Neural crest cell (in vitro differentiated cells): ENCODE results near the gene SHISAL1. TPM values are rescaled to one million over a fixed set of nuclear protein-coding genes. Genes with fewer than 3 reads are reported as not detected.

ENCODE experiments used
- DNase-seq: peaks from one replicate; pipeline ENCODE4 v3.0.0; 2021; ENCODE audit warnings: low read depth, mixed read lengths, low spot score
- H3K27ac Mint-ChIP-seq: one replicate; pipeline ENCODE4 v1.8.0; 2021; ENCODE audit warnings: mild to moderate bottlenecking, mixed read lengths; ENCODE audit not compliant: unreplicated experiment
- H3K27me3 Mint-ChIP-seq: 2 replicates; pipeline ENCODE4 v1.8.0; 2021; ENCODE audit warnings: low read depth, mild to moderate bottlenecking, mixed read lengths
- H3K36me3 Mint-ChIP-seq: 2 replicates; pipeline ENCODE4 v1.8.0; 2021; ENCODE audit warnings: low read depth, mild to moderate bottlenecking, mixed read lengths
- H3K4me1 Mint-ChIP-seq: 2 replicates; pipeline ENCODE4 v1.8.0; 2021; ENCODE audit warnings: mixed read lengths
- H3K4me3 Mint-ChIP-seq: one replicate; pipeline ENCODE4 v1.8.0; 2021; ENCODE audit warnings: mild to moderate bottlenecking, mixed read lengths
- H3K9me3 Mint-ChIP-seq: 2 replicates; pipeline ENCODE4 v1.8.0; 2021; ENCODE audit warnings: mixed read lengths
- total RNA-seq: library from RNA; stranded (reverse); gene quantifications from 2 replicates; pipeline ENCODE4 v1.2.1, GENCODE V29; 2021
- TF ChIP-seq, protein P1 (sequence below): fragments of 200-600 bp; sonication (generic); conservative IDR thresholded peaks from 2 replicates; pipeline ENCODE4 v1.5.0; 2021; ENCODE audit warnings: antibody characterized with exemption, mild to moderate bottlenecking

The SHISAL1 gene
- total RNA-seq, 1 donor from 2014 or later: 4.2 TPM

DNA sequence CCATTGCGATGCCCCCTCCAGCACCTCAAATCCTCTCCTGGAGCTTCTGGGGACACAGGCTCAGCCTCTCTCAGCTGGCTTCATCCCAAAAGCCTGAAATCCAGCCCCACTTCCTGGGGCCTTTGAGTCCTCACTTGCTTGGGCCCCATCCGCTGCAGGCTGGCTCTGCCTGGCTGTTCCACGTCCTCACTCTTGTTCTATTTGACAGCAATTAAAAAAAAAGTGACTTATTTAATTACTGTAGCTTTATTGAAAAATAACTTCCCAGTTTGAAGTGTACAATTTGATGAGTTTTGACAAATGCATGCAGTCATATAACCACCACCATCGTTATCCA lies 104.8 kb downstream of the SHISAL1 start:
- Mint-ChIP-seq H3K9me3 (peaks cover 7% of the 10 kb centered on the region), H3K4me1 (no peaks in the 10 kb centered on the region), H3K36me3 (no peaks in the 10 kb centered on the region), H3K27me3 (peaks cover 12% of the 10 kb centered on the region), H3K27ac (no peak overlapping the region), H3K4me3 (no peak overlapping the region)
- no peak for DNase-seq
- TF ChIP-seq, protein P1, sequence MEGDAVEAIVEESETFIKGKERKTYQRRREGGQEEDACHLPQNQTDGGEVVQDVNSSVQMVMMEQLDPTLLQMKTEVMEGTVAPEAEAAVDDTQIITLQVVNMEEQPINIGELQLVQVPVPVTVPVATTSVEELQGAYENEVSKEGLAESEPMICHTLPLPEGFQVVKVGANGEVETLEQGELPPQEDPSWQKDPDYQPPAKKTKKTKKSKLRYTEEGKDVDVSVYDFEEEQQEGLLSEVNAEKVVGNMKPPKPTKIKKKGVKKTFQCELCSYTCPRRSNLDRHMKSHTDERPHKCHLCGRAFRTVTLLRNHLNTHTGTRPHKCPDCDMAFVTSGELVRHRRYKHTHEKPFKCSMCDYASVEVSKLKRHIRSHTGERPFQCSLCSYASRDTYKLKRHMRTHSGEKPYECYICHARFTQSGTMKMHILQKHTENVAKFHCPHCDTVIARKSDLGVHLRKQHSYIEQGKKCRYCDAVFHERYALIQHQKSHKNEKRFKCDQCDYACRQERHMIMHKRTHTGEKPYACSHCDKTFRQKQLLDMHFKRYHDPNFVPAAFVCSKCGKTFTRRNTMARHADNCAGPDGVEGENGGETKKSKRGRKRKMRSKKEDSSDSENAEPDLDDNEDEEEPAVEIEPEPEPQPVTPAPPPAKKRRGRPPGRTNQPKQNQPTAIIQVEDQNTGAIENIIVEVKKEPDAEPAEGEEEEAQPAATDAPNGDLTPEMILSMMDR: no peak

- Mint-ChIP-seq H3K36me3 (no peaks in the 10 kb centered on the region), H3K9me3 (peaks cover 7% of the 10 kb centered on the region), H3K4me1 (no peaks in the 10 kb centered on the region), H3K4me3 (no peak overlapping the region), H3K27ac (no peak overlapping the region), H3K27me3 (peaks cover 12% of the 10 kb centered on the region)
- DNase-seq: no peak
- TF ChIP-seq, protein P1: no peak
Observed at GRCh38 chr22:44207173-44207980, 105.4 kb downstream of the SHISAL1 start.

- TF ChIP-seq, protein P1: no peak
- peaks cover 7% of the 10 kb centered on the region for H3K9me3 Mint-ChIP-seq
- H3K27ac Mint-ChIP-seq: no peak overlapping the region
- no peak for DNase-seq
- no peaks in the 10 kb centered on the region for H3K4me1 Mint-ChIP-seq
- no peak overlapping the region for H3K4me3 Mint-ChIP-seq
- peaks cover 11% of the 10 kb centered on the region for H3K27me3 Mint-ChIP-seq
- H3K36me3 Mint-ChIP-seq: no peaks in the 10 kb centered on the region
Observed at GRCh38 chr22:44206696-44207095, 106.1 kb downstream of the SHISAL1 start.

DNA sequence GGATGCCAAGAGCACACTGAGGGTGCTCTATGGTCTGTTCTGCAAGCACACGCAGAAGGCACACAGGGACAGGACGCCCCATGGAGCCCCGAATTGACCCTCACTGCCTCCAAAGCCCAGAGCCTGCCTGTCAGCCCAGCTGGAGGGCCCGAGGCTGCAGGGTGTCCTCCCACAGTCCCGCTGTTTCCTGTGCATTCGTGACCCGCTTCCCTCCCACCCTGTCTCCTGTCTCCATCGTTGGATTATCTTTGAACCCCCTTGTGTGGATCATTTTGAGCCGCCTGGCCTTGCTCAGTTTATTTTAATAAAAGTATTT lies 106.5 kb downstream of the SHISAL1 start:
- Mint-ChIP-seq H3K4me3 (no peak overlapping the region), H3K27me3 (peaks cover 7% of the 10 kb centered on the region)
- DNase-seq: no peak

GRCh38 chr22:44205516-44206329 lies 107.0 kb downstream of the SHISAL1 start:
- Mint-ChIP-seq H3K9me3 (peaks cover 7% of the 10 kb centered on the region), H3K36me3 (no peaks in the 10 kb centered on the region), H3K4me3 (no peak overlapping the region), H3K27me3 (peaks cover 3% of the 10 kb centered on the region), H3K27ac (no peak overlapping the region), H3K4me1 (no peaks in the 10 kb centered on the region)
- DNase-seq: no peak
- TF ChIP-seq, protein P1: no peak

More for the DNA sequence above, 106.5 kb downstream of the SHISAL1 start:
- TF ChIP-seq, protein P1: no peak
- Mint-ChIP-seq H3K9me3 (peaks cover 7% of the 10 kb centered on the region), H3K4me1 (no peaks in the 10 kb centered on the region), H3K27ac (no peak overlapping the region), H3K36me3 (no peaks in the 10 kb centered on the region)
